ENCODE results near the gene GSN. TPM values are rescaled to one million over a fixed set of nuclear protein-coding genes. Genes with fewer than 3 reads are reported as not detected.

Gene GSN
- total RNA-seq, 1 donor from 2014 or later = 758 TPM

DNA sequence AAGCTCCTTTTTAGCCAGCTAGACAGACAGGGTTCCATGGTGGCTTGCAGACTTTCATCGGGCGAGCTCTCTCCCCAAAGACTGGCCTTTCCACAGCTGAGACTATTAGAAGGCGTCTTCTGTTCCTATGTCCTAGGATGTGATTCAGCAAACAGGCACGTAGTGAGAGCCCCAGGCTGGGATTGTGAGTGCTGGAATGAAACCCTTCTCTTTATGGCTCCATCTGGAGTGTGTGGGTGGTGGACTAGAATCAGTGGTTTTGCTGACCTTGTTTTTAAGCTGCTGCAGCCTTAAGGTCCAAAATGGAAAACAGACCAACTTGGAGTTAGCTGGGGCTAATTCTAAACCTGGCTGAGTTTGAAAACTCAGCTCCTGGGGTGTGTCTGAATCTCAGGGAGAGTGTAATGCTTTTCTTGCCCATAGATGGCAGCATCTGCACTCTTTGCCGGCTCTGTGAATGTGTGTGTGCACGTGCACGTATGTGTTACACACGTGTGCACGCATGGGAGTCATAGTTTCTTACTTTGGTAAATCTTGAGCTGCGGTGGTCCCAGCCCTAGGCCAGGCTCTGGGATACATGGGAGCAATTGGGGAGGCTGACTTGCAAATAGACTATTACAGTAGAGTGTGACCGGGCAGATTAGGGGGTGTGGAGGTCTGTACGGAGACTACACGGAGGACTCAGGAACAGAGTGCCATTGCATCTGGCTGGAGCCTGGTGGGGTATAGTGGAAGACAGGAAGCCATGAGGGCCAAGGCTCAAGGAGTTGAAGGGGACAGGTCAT, 10.7 kb downstream of the GSN start:
- Histone ChIP-seq H3K27me3 (ENCODE audit: low read depth) (no peaks in the 10 kb centered on the region), H3K4me1 (peaks cover 86% of the 10 kb centered on the region), H3K9me3 (replicated peaks) (no peaks in the 10 kb centered on the region), H3K36me3 (no peaks in the 10 kb centered on the region), H3K27ac (replicated peaks) (peak overlapping the region; percentile 98), H3K4me3 (no peak overlapping the region)
- DNase-seq = no peak
- intact Hi-C loops (cut with micrococcal nuclease) = no loop called here
- TF ChIP-seq, protein P1, sequence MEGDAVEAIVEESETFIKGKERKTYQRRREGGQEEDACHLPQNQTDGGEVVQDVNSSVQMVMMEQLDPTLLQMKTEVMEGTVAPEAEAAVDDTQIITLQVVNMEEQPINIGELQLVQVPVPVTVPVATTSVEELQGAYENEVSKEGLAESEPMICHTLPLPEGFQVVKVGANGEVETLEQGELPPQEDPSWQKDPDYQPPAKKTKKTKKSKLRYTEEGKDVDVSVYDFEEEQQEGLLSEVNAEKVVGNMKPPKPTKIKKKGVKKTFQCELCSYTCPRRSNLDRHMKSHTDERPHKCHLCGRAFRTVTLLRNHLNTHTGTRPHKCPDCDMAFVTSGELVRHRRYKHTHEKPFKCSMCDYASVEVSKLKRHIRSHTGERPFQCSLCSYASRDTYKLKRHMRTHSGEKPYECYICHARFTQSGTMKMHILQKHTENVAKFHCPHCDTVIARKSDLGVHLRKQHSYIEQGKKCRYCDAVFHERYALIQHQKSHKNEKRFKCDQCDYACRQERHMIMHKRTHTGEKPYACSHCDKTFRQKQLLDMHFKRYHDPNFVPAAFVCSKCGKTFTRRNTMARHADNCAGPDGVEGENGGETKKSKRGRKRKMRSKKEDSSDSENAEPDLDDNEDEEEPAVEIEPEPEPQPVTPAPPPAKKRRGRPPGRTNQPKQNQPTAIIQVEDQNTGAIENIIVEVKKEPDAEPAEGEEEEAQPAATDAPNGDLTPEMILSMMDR (IDR thresholded peaks at IDR 0.05; ENCODE audit: borderline replicate concordance) = peak; percentile 92

DNA sequence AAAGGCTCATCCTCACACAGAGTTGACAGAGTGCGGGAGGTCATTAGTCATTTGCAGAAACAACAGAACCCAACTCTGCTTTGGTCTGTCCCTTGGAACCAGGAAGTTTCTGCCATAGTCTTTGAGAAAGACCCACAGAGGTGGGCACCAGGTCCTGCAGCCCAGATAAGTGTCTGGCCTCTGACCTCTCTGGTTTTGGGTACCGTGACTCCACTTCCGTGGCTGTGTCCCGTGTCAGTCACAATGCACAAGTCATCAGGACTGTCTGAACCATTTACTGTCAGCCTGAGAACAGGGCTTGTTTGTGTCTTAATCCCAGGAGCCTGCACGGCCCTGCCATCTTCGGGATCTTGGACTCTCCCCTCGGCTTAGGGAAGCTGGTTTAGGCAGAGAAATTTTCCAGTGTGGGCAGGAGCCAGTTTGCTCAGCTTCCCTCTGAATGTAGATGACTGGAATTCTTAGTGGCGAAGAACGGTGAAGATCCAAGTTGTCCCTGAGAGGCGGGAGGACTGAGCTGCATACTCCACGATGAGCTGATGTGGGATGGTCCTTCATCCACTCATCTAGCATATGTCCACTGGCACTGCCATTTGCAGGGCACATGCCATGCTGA, 11.9 kb downstream of the GSN start:
- Histone ChIP-seq H3K4me3 (no peak overlapping the region), H3K9me3 (replicated peaks) (no peaks in the 10 kb centered on the region), H3K36me3 (no peaks in the 10 kb centered on the region), H3K27ac (replicated peaks) (peak overlapping the region; percentile 98), H3K27me3 (ENCODE audit: low read depth) (no peaks in the 10 kb centered on the region), H3K4me1 (peaks cover 94% of the 10 kb centered on the region)
- DNase-seq = no peak
- intact Hi-C loops (cut with micrococcal nuclease) = no loop called here
- TF ChIP-seq, protein P1 (IDR thresholded peaks at IDR 0.05; ENCODE audit: borderline replicate concordance) = no peak

DNA sequence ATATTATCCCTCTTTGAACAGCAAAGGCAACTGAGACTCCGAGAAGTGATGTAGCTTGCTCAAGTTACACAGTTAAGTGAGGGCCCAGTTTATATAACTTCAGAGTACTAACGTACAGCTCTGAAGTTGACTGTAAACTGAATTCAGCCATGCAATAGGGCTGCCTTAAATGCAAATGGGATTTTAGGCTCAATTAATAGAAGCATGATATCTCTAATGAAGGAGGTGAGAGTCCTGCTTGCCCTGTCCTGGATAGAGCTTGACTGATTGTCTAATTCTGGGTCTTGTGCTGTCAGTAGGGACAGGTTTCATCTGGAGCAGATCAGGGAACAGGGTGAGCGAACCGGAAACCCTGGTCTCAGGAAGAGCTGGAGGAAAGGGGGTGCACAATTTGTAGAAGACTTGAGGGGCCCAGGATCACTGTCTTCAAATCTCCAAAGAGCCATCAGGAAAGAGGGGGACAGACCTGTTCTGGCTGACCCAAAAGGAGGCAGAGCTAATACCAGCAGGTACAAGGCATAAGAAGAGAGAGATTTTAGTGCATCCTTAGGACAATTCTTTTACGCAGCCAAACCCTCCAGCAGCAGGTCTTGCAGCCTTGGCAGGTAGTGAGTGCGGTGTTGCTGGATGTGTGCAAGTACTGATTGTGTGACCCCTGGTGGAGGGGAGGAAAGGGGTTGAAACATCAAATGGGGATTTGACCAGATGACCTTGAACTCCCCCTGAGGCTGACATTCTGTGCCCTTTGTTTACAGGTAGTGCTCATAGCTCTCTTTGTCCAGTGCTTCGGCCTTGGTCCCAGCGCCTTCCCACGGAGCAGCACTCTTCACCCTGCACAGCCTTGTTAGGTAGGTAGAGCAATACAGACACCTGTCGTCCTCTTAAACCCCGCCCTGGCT, 13.0 kb downstream of the GSN start:
- no peaks in the 10 kb centered on the region for H3K27me3 ChIP-seq (ENCODE audit: low read depth)
- TF ChIP-seq, protein P1 (IDR thresholded peaks at IDR 0.05; ENCODE audit: borderline replicate concordance) = no peak
- peak overlapping the region; percentile 98 for H3K27ac ChIP-seq (replicated peaks)
- no peaks in the 10 kb centered on the region for H3K36me3 ChIP-seq
- intact Hi-C loops (cut with micrococcal nuclease) = no loop called here
- H3K4me3 ChIP-seq = peak overlapping the region; percentile 40
- no peak for DNase-seq
- H3K4me1 ChIP-seq = peaks cover 94% of the 10 kb centered on the region
- H3K9me3 ChIP-seq (replicated peaks) = no peaks in the 10 kb centered on the region

DNA sequence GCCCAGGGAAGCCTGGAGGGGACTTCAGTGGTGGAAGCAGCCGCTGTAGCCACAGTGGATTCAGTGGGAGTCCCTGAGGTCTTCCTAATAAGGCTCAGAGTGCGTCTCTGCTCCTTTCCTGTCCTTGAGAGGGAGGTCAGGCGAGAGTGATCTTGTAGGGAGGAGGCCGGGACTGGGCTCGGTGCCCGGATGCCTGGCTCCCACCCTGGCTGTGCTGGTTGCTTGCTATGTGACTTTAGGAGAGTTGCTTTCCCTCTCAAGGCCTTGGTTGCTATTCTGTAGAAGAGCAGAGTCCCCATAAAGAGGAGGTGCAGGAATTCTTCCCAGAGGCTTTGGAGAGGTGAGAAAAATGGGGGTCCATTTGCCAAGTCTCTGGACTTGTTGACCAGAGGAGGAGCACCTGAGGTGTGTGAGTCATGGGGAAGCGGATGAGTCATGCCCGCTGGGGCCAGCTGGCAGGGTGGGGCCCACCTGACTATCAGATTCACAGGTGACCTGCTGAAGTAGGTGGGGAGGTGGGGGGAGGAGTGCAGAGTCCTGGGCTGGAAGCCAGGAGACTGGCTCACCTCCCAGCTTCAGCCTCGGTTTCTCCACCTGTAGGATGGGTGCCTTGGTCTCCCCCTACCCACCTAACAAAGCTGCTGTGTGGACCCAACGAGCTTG, 13.8 kb downstream of the GSN start:
- intact Hi-C loops (cut with micrococcal nuclease) = no loop called here
- Histone ChIP-seq H3K27ac (replicated peaks) (peak overlapping the region; percentile 98), H3K36me3 (no peaks in the 10 kb centered on the region), H3K27me3 (ENCODE audit: low read depth) (no peaks in the 10 kb centered on the region), H3K4me3 (peak overlapping the region; percentile 40), H3K4me1 (peaks cover 97% of the 10 kb centered on the region), H3K9me3 (replicated peaks) (no peaks in the 10 kb centered on the region)
- DNase-seq = peak; percentile 91
- TF ChIP-seq, protein P1 (IDR thresholded peaks at IDR 0.05; ENCODE audit: borderline replicate concordance) = no peak
